Lung (tissue), 12 donors: ENCODE measurements around the gene E2F2. TPM values are rescaled to one million over a fixed set of nuclear protein-coding genes. Genes with fewer than 3 reads are reported as not detected.

Source experiments
- ATAC-seq: fragments of 200-7000 bp; cut with Tn5 transposase; one replicate; pipeline ENCODE4 v1.9.1; 2020; ENCODE audit warnings: moderate number of reproducible peaks; ENCODE audit not compliant: insufficient read depth, low FRiP score
- DNase-seq, 3 donors: peaks; one replicate each; pipeline ENCODE4 v3.0.0-alpha.2; 2013 to 2017
- H3K27ac ChIP-seq, 2 donors: one replicate each; pipeline ENCODE4 v1.5.1; 2013; ENCODE audit warnings: mild to moderate bottlenecking in 2 of 2, moderate library complexity in 2 of 2, control low read depth in 1 of 2, inconsistent platforms in 1 of 2, low read depth in 1 of 2, low read length in 1 of 2
- H3K27me3 ChIP-seq, 3 donors: one replicate each; pipeline ENCODE4 v1.5.1; 2013; ENCODE audit warnings: low read length in 2 of 3; ENCODE audit not compliant: control insufficient read depth in 3 of 3, insufficient read depth in 3 of 3
- H3K36me3 ChIP-seq, 4 donors: one replicate each; pipeline ENCODE4 v1.5.1; 2013; ENCODE audit warnings: low read length in 4 of 4, mild to moderate bottlenecking in 1 of 4, moderate library complexity in 1 of 4; ENCODE audit not compliant: control insufficient read depth in 4 of 4, insufficient read depth in 4 of 4
- H3K4me1 ChIP-seq, 5 donors: one replicate each; pipeline ENCODE4 v1.5.1; 2013; ENCODE audit warnings: low read length in 5 of 5, mild to moderate bottlenecking in 2 of 5, moderate library complexity in 1 of 5; ENCODE audit not compliant: control insufficient read depth in 5 of 5, insufficient read depth in 5 of 5
- H3K4me3 ChIP-seq: one replicate; pipeline ENCODE4 v1.5.1; 2013; ENCODE audit warnings: mild to moderate bottlenecking, control low read depth, moderate library complexity
- H3K9ac ChIP-seq, 2 donors: one replicate each; pipeline ENCODE4 v1.5.1; 2013; ENCODE audit warnings: low read length in 2 of 2, control low read depth in 1 of 2; ENCODE audit not compliant: insufficient read depth in 1 of 2
- H3K9me3 ChIP-seq, 4 donors: one replicate each; pipeline ENCODE4 v1.5.1; 2013; ENCODE audit warnings: low read length in 3 of 4, mild to moderate bottlenecking in 1 of 4, moderate library complexity in 1 of 4; ENCODE audit not compliant: control insufficient read depth in 4 of 4, insufficient read depth in 3 of 4
- WGBS, 2 donors: extraction: QIAGEN DNeasy Blood & Tissue Kit; methylation state at CpG; one replicate each; pipeline ENCODE4 v1.1.7; 2013; 5-methylcytosine and 5-hydroxymethylcytosine counted together
- polyA plus RNA-seq, 2 donors: library from polyadenylated mRNA; stranded (reverse); fragments of 200-250 nt; gene quantifications; one replicate each; pipeline ENCODE4 v1.2.1, GENCODE V29; 2013
- total RNA-seq, 2 donors: library from RNA; depleted of rRNA in 1 of 2; stranded (reverse); fragments of >200 nt in 1 of 2; gene quantifications; one replicate each; pipeline ENCODE4 v1.2.1, GENCODE V29; 2014 to 2021
- TF ChIP-seq, protein P1 (sequence below): IDR thresholded peaks from 2 replicates; pipeline ENCODE4 v1.5.1; 2012; ENCODE audit warnings: mild to moderate bottlenecking; ENCODE audit errors: control extremely low read depth, extremely low read depth
- donor health status: control.
- donor health status: control.
- donor health status: Bipolar disorder and iron deficiency.
- donor health status: healthy.
- donor health status: DM: yes; HTN: yes; CAD: no.

E2F2 gene
- total and polyA plus RNA-seq, 4 donors = 0.83 to 4.9 (median 1.5) TPM

DNA sequence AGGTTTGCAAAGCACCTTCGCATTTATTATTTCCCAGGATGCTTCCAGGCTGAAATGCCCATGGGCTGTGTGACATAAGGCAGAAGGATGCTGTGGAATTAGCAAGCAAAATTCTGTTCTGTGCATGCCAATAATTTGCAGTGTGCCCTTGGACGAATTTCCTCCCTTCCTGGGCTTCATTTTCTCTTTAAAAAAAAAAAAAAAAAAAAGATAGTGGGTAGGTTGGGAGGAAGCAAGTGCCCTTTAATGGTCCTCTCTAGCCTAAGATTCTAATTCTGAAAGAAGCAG lies 30.7 kb upstream of the E2F2 start:
- Histone ChIP-seq H3K36me3 (peaks cover 0 to 21% (median 4%) of the 10 kb centered on the region in 4 donors), H3K27me3 (no peaks in the 10 kb centered on the region), H3K4me1 (peaks cover 7 to 68% (median 21%) of the 10 kb centered on the region in 5 donors), H3K27ac (peak overlapping the region; percentile 93 to 94), H3K9ac (peak overlapping the region; percentile 39 to 87), H3K4me3 (no peak overlapping the region), H3K9me3 (no peaks in the 10 kb centered on the region)
- no peak for DNase-seq
- TF ChIP-seq, protein P1, sequence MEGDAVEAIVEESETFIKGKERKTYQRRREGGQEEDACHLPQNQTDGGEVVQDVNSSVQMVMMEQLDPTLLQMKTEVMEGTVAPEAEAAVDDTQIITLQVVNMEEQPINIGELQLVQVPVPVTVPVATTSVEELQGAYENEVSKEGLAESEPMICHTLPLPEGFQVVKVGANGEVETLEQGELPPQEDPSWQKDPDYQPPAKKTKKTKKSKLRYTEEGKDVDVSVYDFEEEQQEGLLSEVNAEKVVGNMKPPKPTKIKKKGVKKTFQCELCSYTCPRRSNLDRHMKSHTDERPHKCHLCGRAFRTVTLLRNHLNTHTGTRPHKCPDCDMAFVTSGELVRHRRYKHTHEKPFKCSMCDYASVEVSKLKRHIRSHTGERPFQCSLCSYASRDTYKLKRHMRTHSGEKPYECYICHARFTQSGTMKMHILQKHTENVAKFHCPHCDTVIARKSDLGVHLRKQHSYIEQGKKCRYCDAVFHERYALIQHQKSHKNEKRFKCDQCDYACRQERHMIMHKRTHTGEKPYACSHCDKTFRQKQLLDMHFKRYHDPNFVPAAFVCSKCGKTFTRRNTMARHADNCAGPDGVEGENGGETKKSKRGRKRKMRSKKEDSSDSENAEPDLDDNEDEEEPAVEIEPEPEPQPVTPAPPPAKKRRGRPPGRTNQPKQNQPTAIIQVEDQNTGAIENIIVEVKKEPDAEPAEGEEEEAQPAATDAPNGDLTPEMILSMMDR = no peak
- 29 to 30% methylated on average over 2 of the region's 2 CpGs for WGBS, 2 donors
- ATAC-seq = no peak

DNA sequence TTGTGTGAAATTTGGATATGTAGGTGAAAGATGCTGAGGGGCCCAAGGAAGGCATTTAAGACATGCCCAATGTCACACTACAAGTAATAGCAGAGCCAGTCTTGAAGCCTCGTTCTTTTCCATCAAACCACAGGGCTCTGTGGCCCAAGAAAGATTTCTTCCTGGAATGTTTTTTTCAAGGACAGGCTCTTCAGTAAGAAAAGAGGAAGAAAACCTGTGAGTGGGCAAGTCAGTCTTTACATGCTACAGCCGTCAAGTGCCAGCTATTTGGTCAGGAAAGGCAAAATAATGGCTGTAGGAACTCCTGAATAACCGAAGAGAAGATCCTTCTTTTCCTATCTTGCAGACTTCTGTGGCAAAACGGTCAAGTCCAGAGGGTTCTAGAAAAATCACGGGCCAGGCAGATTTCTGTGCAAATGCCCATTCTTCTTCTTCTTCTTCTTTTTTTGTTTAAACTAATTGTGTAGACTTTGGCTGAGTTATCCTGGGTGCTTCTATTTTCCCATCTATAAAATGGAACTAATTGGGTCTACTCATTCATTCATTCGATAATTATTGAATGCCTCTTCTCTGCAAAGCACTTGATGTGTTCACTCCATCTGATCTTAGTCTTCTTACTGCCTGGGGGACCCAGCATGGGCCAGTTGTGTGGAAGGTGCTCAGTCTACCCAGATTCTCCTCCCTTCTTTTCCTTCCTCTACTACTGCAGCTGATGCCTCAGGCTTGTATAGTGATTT lies 30.2 kb upstream of the E2F2 start:
- Histone ChIP-seq H3K27ac (peak overlapping the region; percentile 94 to 98), H3K4me1 (peaks cover 8 to 73% (median 24%) of the 10 kb centered on the region in 5 donors), H3K27me3 (no peaks in the 10 kb centered on the region), H3K4me3 (no peak overlapping the region), H3K9me3 (no peaks in the 10 kb centered on the region), H3K9ac (peak overlapping the region; percentile 39 to 87), H3K36me3 (peaks cover 0 to 21% (median 4%) of the 10 kb centered on the region in 4 donors)
- DNase-seq (peak in 2 of 3 donors; percentile 46 to 54), ATAC-seq (no peak)
- TF ChIP-seq, protein P1 = no peak
- 20 to 28% methylated on average over 6 of the region's 6 CpGs for WGBS, 2 donors

DNA sequence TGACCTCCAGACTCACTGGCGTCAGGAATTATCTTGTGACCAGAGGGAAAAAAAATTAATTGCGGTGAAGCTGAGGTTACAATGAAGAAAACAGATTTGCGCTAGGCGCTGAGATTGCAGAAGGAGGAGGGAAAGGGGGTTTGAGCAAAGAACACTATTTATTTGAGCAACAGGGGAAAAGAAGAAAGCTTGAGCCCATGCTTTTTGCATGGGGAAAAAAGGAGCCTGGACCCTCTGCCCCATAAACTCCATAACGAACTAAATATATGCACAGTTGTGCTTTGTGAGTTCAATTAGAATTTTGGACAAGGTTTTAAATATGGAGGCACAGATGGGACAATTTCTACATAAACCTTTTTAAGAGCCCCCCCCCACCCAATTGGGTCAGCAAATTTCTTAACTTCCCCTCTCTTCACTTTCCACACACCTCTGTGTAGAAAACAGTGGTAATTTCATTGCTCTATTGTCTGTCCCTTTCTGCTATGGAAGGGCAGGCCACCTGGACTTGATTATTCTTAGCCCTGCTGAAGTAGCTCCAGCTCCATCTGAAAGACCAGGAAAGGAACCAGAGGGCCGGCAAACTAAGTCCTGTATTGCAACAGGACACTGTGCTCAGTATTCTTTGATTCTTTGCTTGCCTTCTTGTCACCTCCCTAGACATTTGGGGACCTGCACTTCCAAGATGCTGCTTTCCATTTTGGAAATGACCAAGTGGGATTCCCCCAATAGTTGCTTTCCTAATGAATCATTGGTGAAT lies 29.1 kb upstream of the E2F2 start:
- 3 to 10% methylated on average over 6 of the region's 6 CpGs for WGBS, 2 donors
- Histone ChIP-seq H3K27me3 (no peaks in the 10 kb centered on the region), H3K9ac (peak overlapping the region in 1 of 2 donors; percentile 69), H3K9me3 (no peaks in the 10 kb centered on the region), H3K4me3 (peak overlapping the region; percentile 41), H3K4me1 (peaks cover 9 to 78% (median 34%) of the 10 kb centered on the region in 5 donors), H3K36me3 (peaks cover 0 to 21% (median 4%) of the 10 kb centered on the region in 4 donors), H3K27ac (peak overlapping the region; percentile 94 to 98)
- ATAC-seq = no peak
- TF ChIP-seq, protein P1 = no peak
- DNase-seq = peak in 1 of 3 donors; percentile 41
